ENCODE data around the gene PDCD6IP.
"Not testable (repeated sequence)": the region's sequence is repeated elsewhere in the genome, so short reads cannot be mapped to it uniquely, and the experiment has no call there.

Gene PDCD6IP

DNA sequence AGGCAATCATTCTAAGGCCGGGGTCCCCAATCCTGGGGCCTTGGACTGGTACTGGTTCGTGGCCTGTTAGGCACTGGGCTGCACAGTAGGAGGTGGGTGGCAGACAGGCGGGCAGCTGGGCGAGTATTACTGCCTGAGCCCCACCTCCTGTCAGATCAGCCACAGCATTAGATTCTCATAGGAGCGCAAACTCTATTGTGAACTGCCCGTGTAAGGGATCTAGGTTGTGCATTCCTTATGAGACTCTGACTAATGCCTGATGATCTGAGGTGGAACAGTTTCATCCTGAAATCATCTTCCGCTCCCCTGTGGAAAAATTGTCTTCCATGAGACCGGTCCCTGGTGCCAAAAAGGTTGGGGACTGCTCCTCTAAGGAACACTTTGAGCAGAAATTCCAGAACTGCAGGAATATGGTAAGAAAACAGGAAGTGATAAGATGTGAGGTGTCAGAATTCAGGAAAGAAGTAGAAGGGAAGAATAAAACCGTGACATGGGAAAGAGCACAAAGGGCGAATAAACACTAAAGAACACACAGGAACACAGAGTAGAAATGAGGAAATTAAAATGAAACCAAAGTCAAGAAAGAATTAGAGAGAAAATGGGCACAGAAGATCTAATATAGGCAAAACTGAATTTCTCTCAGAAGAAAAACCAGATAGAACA lies 57.6 kb downstream of the PDCD6IP start:
- no peak for DNase-seq

DNA sequence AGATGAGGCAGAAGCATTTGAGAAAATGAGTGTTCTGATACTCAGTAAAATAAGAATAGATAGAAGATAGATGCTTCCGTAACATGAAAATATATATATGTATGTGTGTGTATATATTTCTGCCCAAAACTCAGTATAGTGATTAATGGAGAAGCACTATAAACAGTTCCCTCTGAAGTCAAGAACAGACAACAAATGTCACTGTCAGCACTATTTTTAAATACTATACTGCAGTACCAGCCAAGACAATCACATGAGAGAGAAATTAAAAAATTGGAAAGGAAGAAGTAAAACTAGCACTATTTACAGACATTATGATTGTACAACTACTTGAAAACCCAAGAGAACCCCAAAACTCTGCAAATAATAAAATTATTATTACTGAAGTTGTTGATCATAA lies 59.3 kb downstream of the PDCD6IP start:
- DNase-seq: not testable (repeated sequence)

DNA sequence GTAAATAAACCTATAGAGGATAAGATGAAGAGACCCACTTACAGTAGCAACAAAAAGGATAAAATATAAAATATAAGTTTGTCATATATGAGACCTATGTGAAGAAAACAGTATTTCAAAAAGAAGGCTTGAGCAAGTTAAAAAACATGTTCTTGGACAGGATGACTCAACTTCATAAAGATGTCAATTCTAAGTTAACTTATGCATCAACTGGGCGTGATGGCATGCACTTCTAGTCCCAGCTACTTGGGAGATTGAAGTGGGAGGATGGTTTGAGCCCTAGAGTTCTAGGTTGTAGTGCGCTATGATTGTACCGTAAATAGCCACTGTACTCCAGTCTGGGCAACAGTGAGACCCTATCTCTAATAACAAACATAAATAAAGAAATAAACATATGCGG lies 59.7 kb downstream of the PDCD6IP start:
- no peak for DNase-seq

DNA sequence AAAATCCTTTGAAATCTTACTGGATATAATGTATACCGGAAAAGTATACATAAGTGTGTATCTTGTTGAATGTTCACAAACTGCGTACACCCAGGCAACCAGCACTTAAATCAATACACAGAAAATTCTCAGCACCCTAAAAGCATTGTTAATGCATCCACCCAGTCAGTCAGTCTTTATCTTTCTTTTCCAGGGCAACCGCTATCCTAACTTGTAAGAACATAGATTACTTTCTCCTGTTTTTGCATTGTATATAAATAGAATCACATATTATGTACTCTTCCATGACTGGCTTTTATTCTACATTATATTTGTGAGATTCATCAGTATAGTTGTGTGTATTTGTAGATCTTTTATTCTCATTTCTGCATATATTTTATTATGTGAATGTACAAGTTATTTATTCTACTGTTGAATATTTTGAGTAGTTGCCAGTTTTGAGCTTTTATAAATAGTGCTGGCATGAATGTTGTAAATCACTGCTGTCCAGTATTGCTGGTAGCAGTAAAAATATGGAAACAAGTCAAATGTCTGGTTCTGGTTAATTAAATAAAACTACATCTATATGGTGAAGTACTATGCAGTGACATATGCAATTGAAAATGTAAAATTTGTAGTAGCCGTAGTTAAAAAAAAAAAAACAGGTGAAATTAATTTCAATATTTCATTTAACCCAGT lies 62.1 kb downstream of the PDCD6IP start:
- DNase-seq: no peak

DNA sequence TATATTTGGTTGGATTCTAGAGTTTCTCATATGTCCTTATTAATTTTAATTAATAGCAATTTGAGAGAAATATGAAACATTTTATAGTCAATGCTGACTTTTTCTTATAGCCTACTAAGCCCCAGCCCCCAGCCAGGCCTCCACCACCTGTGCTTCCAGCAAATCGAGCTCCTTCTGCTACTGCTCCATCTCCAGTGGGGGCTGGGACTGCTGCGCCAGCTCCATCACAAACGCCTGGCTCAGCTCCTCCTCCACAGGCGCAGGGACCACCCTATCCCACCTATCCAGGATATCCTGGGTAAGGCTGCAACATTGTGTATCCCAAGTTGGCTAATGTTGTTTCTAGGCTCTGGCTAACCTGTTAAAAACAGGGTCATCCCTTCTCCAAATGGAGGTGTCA lies 66.7 kb downstream of the PDCD6IP start:
- no peak for DNase-seq

DNA sequence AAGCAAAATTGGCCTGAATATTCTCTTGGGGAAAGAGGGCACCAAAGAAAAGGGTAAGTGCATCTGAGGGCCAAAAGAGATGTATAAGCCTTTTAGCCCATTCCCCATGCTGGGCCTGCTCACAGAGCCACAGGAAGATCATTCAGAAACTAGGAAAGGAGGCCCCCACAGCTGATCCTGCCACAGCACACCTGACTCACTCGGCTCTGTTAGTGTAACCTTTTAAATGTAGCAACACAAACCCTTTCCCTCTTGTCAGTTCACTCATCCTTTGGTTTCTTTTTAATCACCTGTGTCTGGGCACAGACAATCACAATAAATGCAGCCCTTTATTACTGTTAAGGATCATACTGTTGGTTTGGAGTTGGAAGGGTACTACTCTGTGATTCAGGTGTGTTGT lies 69.9 kb downstream of the PDCD6IP start:
- no peak for DNase-seq

DNA sequence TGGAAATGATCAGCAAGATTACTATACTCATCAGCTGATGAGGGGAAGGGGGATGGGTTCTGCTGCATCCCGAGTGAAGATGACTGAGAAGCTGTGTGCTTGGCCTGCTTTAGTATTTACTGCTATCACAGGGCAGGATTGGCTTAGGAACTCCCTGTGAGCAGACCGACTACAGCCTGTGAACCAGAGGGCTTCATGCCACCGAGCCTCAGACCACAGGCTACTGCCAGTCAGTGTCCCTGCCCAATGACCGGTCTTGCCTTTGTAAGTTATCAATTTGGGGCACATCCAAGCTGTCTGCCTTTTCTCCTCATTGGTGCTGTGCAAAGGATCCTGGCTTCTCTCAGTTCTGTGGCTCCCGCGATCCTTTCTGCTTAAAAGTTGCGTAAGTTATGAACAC lies 71.5 kb downstream of the PDCD6IP start:
- DNase-seq: no peak

DNA sequence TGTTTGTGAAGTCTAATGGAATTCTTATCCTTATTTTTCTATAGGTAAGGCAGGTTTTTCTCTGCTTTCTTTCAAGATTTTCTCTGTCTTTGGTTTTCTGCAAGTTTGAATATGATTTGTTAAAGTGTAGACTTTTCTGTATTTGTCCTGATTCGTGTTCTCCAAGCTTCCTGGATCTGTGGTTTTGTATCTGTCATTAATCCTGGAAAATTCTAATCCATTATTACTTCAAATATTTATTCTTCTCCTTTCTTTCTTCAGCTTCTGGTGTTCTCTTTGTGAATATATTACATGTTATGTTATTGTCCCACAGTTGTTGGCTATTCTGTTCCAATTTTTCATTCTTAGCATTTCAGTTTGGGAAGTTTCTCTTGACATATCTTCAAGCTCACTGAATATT lies 76.4 kb downstream of the PDCD6IP start:
- no peak for DNase-seq

DNA sequence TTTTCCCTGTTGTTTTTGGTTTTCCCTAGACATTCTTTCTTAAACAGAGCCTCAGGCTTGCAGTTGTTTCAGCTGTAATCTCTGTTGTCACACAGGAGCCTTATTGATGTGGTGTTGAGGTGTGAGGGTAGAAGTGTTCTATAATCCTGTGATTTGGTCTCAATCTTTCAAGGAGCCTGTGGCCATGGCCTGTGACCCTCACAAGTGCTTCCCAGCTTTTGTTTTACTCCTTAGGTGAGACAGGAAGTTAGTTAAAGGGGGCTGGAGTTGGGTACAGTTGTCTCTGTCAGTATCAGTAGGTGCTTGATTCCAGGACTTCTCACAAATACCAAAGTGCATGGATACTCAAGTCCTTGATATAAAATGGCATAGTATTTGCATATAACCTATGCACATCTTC lies 77.2 kb downstream of the PDCD6IP start:
- DNase-seq: no peak

DNA sequence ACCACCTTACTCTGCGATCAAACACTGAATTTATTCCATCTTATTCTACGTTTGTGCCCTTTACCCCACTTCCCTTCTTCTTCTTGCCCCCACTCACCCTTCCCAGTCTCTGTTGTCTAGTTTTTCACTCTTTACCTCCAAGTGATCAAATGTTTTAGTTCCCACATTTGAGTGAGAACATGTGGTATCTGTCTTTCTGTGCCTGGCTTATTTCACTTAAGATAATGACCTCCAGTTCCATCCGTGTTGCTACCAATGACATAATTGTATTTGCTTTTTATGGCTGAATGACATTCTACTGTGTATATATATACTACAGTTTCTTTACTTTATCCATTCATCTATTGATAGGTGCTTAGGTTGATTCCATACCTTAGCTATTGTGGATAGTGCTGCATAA lies 78.8 kb downstream of the PDCD6IP start:
- DNase-seq: no peak

DNA sequence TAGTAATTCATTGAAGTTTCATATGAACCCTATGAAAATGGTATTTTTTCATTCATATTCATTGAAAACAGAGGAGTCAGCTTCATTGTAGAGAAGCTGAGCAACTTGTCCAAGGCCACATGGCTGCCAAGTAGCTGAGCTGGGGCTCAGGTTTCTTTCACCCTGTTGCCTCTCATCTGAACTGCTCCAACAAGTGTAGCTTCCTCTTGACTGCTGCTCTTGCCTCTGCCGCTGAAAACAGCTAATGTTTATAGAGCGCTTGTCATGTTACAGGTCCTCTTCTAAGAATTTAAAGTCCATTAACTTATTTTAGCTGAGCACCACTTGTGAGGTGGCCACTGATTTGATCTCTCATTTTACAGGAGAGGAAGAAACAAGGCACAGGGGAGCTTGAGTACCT lies 81.1 kb downstream of the PDCD6IP start:
- no peak for DNase-seq

DNA sequence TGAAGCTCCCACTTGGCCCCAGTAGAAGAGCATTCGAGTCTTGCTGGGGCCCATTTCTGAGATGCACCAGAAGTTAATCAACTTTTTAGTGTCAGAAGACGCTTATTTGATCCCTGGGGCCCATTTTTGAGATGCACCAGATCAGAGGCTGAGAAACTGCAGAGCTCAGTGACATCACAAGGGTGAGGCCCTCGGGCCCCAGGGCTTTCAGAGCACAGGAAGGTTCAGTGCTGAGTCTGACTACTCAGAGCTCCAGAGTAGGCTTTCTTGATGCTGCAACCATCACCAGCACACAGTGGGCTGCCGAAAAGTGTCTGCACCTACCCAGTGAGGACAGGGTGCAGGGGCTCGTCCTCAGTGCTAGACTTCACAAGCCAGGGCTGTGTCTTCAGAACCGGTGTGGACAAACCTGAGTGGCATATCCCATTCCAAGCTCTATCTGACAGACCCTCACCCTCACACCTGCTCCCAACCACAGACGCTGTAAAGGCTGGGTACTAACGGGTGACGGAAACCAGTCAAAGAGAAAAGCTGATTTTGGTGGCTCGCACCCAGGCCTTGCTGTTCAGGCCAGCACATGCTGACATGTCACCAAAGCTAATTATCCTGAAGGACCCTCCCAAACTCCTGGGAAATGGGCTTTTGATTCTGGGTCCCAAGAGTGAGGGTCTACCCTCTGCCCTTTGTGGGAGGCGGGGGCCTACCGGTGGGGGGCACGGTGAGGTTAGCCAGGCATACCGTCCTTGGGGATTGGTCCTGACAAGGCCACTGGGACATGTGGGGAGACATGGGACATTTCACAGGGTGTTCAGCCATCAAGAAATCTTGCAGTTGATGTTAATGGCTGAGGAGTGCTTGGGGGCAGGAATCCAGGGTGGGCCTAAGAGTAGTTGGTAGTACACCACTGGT lies 83.0 kb downstream of the PDCD6IP start:
- DNase-seq: no peak

DNA sequence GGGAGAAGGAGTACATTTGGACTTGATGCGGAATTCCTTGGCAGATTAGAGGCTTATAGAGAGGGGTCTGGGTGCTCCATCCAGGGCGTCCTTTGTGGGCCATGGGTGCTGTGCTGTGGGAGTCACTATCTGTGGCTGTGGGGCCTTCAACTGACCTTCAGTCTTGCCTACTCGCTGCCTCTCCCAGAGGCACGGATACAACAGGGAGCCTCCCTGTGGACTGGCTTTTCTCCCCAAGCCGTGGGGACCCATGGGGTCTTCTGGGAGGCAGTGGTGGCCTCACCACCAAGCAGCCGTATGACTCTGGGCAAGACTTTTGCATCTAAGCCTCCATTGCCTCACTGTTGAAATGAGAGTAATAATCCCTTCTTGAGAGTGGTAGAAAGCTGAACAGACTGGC lies 83.9 kb downstream of the PDCD6IP start:
- no peak for DNase-seq

DNA sequence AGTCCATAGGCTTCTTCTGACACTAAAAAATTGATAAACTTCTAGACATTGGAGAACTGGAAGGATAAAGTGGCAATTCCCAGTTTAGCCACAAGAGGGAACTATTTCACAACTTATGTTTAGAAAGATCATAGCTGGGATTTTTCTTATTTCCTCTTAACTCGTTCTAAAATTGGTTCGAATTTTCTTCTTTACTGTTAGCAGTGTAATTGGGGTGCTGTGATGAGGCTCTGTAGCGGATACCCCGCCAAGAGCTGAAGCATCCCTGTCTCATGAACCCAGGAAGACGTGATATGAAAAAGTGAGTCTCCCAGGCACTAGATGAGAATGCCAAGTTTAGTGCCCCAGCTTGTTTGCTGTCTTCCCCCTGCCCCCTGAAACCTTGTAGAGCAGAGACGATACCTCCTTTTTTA lies 85.1 kb downstream of the PDCD6IP start:
- DNase-seq: no peak

DNA sequence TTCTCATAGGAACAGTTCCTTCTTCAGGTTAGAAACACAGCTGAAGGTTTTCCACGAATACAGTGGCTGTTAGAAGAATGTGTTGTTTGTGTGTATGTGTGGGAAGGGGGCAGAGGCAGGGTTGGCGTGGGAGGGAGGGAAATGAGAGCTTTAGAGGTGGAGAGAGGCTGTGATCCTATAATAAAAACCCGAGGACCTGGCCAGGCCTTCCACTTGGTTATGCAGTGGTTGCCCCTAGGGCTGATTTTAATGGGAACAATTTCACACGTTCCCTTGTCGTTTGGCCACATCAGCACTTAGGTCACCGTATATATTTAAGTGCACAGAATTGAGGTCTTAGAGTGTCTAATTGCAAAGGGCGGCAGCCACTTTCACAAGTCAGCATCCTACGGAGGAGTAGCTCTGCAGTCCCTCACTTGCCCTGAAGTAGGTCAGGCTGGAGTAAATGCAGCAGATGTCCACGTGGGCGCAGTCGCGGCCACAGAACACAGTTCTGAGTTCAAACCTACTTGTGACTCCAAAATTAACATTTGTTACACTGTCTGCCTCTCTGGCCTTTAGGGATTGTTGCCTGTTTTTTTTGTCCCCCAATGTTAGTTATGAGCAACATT lies 85.6 kb downstream of the PDCD6IP start:
- DNase-seq: no peak

DNA sequence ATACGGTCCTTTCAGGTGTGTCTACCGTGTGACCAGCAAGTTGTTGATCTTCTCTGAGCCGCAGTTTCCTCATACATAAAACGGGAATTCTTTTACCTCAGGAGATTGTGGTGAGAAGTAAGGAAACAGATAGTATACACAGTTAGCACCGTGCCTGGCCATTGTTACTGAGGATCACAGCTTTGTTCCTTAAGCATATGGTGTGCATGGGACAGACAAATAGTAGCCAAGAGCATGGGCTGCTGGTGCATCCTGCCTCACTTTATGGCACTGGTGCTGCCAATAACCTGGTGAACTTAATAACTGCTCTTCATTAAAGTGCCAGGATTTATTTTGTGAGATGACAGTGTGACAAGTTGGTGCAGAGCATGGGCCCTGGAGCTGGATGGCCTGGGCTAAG lies 86.3 kb downstream of the PDCD6IP start:
- no peak for DNase-seq

DNA sequence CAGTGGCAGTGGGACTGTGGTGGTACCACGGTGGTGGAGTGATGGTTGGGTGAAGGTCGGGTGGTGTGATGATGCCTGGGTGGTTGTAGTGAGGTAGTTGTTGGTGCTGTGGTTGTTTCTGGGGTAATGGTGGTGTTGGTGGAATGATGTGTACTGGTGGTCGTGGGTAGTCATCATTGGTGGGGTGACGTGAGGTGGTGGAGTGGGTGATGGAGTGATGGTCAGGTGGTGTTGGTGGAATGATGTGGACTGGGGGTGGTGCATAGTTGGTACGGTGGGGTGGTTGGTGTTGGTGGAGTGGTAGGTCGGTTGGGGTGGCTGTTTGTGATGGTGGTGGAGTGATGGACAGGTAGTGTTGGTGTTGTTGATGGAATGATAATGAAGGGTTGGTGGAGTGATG lies 87.1 kb downstream of the PDCD6IP start:
- DNase-seq: no peak

DNA sequence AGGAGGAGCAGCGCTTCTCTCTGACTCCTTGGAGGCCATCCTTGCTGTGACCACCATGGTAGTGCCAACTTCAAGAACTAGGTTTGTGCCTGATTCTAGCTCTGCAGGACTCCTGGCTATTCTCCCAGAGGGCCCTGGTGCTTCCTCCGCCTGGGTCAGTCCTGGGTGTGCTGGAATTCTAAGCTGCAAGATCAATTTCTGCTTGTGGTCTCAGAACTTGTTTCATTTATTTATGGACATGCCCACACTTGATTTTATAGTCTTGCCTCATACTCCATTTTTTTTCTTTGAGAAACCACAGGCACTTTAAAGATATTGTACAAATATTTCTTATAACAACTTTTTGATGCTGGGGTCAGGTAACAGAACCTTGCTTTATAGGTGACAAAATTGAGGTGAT lies 87.6 kb downstream of the PDCD6IP start:
- no peak for DNase-seq

DNA sequence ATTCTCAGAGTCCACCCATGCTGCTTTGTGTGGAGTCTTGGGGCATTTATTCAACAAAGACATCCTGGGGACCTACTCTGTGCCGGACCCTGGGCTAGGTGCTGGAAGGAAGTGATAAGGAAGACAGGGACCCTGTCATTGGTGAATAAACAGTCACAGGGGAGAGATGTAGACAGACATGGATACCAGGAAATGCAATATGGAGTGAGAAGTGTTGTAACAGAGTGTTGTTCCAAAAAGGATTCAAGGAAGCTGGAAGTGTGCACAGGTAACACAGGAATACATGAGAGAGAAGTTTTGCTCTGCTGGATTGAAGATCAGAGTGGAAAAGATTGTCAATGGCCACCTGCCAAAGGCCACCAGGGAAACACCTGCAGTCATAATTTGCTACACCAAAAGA lies 89.0 kb downstream of the PDCD6IP start:
- no peak for DNase-seq

DNA sequence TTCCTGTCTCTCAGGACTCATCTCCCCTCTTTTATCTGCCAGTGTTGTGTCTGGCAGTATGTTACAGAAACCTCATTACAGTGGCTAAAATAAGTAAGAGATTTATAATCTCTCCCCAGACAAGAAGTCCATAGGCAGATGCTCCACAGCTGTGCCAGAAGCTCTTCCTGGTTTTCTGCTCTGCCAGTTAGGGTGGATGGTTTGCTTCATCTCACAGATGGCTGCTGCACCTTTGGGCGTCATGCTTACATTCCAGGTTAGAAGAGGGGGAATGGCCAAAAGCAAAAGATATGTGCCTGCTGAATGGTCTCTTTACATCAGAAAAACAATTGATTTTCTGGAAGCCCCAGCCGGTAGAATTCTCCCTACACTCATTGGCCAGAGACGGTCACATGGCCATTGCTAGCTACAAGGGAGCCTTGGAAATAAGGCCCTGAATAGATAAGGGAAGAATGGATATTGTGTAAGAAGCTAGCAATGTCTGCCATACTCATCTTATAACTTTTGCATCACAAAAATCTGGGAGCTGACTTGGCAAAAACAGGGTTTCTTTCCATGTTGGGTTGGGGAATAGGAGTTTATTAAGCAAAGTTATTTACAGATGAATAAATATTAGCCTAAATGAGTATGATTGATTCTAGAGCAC lies 91.1 kb downstream of the PDCD6IP start:
- DNase-seq: no peak

DNA sequence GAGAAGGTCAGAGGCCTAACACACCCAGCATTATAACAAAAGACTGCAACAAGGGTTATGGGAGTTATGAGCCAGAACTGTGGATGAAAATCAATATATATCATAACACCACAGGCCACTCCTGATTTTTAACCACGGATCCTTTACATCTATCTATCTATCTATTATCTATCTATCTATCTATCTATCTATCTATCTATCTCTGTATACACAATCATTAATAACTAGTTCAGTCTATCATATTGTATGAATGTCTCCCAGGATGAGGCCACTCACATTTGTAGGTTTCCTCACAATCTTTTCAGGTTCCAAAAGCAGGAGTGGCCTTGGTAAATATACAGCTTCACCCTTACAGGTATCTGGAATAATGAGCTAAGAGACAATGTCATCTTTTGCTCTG lies 94.2 kb downstream of the PDCD6IP start:
- no peak for DNase-seq

DNA sequence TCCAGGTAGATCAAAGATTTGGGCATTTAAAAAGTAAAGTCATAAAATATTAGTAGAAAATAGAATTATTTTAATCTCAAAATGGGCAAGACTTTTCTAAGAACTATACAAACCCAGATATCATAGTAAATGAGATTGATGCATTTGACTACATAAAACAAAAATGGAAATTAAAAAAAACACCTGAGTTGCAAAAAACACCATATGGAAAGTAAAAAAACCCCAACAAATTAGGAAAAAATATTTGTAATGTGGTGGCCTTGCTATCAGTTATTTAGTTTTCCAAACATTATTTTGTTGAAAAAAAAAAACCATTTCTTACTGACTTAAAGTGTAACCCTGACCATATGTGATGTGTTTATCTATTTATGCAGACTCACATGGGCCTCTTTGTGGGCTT lies 97.2 kb downstream of the PDCD6IP start:
- no peak for DNase-seq

DNA sequence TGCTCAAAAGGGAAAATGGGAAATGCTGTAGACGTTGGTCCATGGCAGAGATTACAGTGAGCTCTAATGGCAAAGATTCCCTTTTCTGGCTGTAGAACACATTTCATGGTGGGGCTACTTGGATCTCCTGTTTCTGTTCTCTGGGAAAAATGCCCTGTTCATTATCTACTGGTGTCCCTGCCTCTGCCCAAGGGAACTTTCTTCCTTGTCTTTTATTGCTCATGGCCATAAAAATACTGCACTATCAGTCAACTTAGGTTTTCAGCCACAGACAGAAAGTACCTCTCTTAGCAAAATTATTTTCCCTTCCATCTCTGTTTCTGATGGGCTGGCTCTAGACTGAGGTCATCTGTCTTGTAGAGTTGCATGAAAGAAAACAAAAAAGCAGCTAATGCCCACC lies 98.9 kb downstream of the PDCD6IP start:
- no peak for DNase-seq
